Neutrophil (primary cell): Measurements from ENCODE around the gene EPG5.
"Not testable (repeated sequence)": the region's sequence is repeated elsewhere in the genome, so short reads cannot be mapped to it uniquely, and the experiment has no call there.

Experiments
- H3K27ac ChIP-seq: fragments of 200-600 bp; sonication (generic); 2 replicates; pipeline ENCODE4 v1.5.1; 2016; ENCODE audit warnings: mild to moderate bottlenecking, moderate library complexity
- H3K27me3 ChIP-seq: fragments of 200-600 bp; sonication (generic); 2 replicates; pipeline ENCODE4 v1.6.0; 2016; ENCODE audit warnings: mild to moderate bottlenecking
- H3K36me3 ChIP-seq: fragments of 200-600 bp; sonication (generic); 2 replicates; pipeline ENCODE4 v1.5.1; 2017
- H3K4me1 ChIP-seq, 2 experiments: fragments of 200-600 bp in 1 of 2; sonication (generic) in 1 of 2; 1 replicate in 1 of 2; 2 replicates in 1 of 2; pipeline versions ENCODE4 v1.5.1 to v1.6.1; 2013 to 2016; ENCODE audit warnings: low read depth in 1 of 2, low read length in 1 of 2, mild to moderate bottlenecking in 1 of 2, moderate library complexity in 1 of 2; ENCODE audit not compliant: control insufficient read depth in 1 of 2, insufficient read depth in 1 of 2
- H3K4me3 ChIP-seq, 2 experiments: fragments of 200-600 bp in 1 of 2; sonication (generic) in 1 of 2; 1 replicate in 1 of 2; 2 replicates in 1 of 2; pipeline ENCODE4 v1.5.1; 2013 to 2016; ENCODE audit warnings: low read depth in 1 of 2, low read length in 1 of 2, mild to moderate bottlenecking in 1 of 2, moderate library complexity in 1 of 2
- H3K9me3 ChIP-seq: fragments of 200-600 bp; sonication (generic); 2 replicates; pipeline ENCODE4 v1.5.1; 2016
- CTCF ChIP-seq: fragments of 200-600 bp; sonication (generic); IDR thresholded peaks from 2 replicates; pipeline ENCODE4 v1.5.1; 2016; ENCODE audit warnings: antibody characterized with exemption

The EPG5 gene

DNA sequence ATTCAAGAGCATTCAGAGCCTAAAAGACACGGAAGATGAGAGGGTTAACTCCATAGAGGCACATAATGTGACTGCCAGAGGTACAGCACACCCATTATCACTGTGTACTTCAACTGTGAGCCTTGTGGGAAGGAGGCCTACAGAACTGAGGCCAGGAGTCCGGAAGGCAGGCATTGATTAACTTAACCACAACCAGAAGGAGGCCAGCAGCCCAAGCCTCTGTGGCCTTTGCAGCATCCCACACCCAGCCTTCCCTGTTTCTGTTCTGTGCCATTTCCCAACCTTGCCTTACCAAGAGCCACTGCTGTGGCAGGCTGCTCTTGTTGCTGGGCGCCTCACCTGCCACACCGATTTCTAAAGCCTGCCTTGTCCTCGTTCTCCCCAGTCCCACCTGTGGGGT, 114.5 kb downstream of the EPG5 start:
- Histone ChIP-seq H3K36me3 (peaks cover 90% of the 10 kb centered on the region), H3K27me3 (no peaks in the 10 kb centered on the region), H3K4me3 (no peak overlapping the region), H3K9me3 (no peaks in the 10 kb centered on the region), H3K27ac (no peak overlapping the region), H3K4me1 (no peaks in the 10 kb centered on the region)
- TF ChIP-seq CTCF, result no peak

- TF ChIP-seq CTCF, result no peak
- Histone ChIP-seq H3K9me3 (no peaks in the 10 kb centered on the region), H3K4me1 (no peaks in the 10 kb centered on the region), H3K27me3 (no peaks in the 10 kb centered on the region), H3K36me3 (peaks cover 77% of the 10 kb centered on the region), H3K4me3 (no peak overlapping the region), H3K27ac (no peak overlapping the region)
Measured at GRCh38 chr18:45851161-45851925, 115.8 kb downstream of the EPG5 start.

DNA sequence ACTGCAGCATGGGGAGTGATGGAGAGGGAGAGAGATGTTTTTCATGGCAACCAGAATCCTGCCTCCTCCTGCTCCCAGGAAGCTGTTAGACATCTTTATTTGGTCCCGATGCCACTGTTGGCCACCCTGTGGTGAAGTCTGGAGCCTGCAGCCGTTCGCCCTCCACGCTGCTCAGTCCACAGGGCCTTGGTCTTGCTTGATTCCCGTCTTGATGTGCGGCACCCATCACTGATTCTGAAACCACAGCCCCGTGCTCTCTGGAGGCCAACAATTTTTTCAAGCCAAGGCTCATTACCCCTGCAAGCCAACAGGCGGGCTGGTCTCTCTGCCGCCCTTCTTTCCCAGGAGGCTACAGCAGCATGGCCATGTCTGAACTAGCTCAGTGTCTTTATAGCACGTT, 117.1 kb downstream of the EPG5 start:
- peaks cover 64% of the 10 kb centered on the region for H3K36me3 ChIP-seq

GRCh38 chr18:45849529-45849928, 117.6 kb downstream of the EPG5 start:
- no peaks in the 10 kb centered on the region for H3K4me1 ChIP-seq
- no peak overlapping the region for H3K4me3 ChIP-seq
- H3K27ac ChIP-seq, result no peak overlapping the region
- H3K27me3 ChIP-seq, result no peaks in the 10 kb centered on the region
- H3K36me3 ChIP-seq, result peaks cover 59% of the 10 kb centered on the region
- H3K9me3 ChIP-seq, result no peaks in the 10 kb centered on the region
- no peak for TF ChIP-seq CTCF

More for the DNA sequence above, 117.1 kb downstream of the EPG5 start:
- H3K27ac ChIP-seq, result no peak overlapping the region
- H3K9me3 ChIP-seq, result no peaks in the 10 kb centered on the region
- TF ChIP-seq CTCF, result no peak
- H3K4me1 ChIP-seq, result no peaks in the 10 kb centered on the region
- H3K27me3 ChIP-seq, result no peaks in the 10 kb centered on the region
- no peak overlapping the region for H3K4me3 ChIP-seq

- H3K4me1 ChIP-seq, H3K4me3 ChIP-seq, H3K27me3 ChIP-seq, H3K27ac ChIP-seq, H3K9me3 ChIP-seq: not testable (repeated sequence)
- H3K36me3 ChIP-seq, result peaks cover 50% of the 10 kb centered on the region
Measured at GRCh38 chr18:45848643-45849042, 118.5 kb downstream of the EPG5 start.

DNA sequence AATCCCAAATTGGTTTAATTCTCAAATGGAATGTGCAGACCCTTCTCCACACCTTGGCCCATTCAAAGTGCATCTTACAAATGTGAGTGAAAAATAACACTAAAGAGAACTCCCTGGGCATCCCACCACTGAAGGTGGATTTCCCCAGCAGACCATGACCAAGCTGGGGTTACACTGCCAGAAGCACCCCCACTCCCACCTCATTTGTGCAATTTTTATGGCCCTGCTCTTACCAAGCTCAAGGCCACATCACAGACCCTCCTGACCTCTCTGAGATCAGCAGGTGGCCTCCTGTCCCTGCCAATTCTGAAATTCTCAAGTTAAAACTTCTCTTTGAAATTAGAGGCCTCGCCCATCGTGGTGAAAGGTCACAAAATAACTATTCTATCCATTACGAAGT, 120.0 kb downstream of the EPG5 start:
- no peaks in the 10 kb centered on the region for H3K27me3 ChIP-seq
- no peak for TF ChIP-seq CTCF
- peaks cover 35% of the 10 kb centered on the region for H3K36me3 ChIP-seq
- no peak overlapping the region for H3K4me3 ChIP-seq
- H3K27ac ChIP-seq, result no peak overlapping the region
- H3K9me3 ChIP-seq, result no peaks in the 10 kb centered on the region
- H3K4me1 ChIP-seq, result no peaks in the 10 kb centered on the region
